ENCODE measurements around the gene PARD3.

The PARD3 gene

GRCh38 chr10:34454590-34455261, 360.4 kb downstream of the PARD3 start:
- no peak for TF ChIP-seq EZH2 (IDR thresholded peaks at IDR 0.05; ENCODE audit: borderline replicate concordance, low read depth, low read length, severe bottlenecking)
- TF ChIP-seq CTCF (IDR thresholded peaks at IDR 0.05; ENCODE audit: borderline replicate concordance, extremely low read depth, low read length, poor library complexity, severe bottlenecking) = no peak
- no peak for ATAC-seq (ENCODE audit: insufficient read depth, low read depth)

GRCh38 chr10:34449836-34450235, 365.3 kb downstream of the PARD3 start:
- no peak overlapping the region for H2AFZ ChIP-seq (ENCODE audit: low read depth, low read length)

More at GRCh38 chr10:34454590-34455261, 360.4 kb downstream of the PARD3 start:
- no peaks in the 10 kb centered on the region for H3K9me3 ChIP-seq (ENCODE audit: insufficient read depth, low read length, severe bottlenecking)
- no peaks in the 10 kb centered on the region for H4K20me1 ChIP-seq (ENCODE audit: insufficient read depth, low read length)
- H3K4me1 ChIP-seq (ENCODE audit: insufficient read depth, low read length) = no peaks in the 10 kb centered on the region
- no peak overlapping the region for H3K4me2 ChIP-seq (ENCODE audit: insufficient read depth, low read length)
- no peaks in the 10 kb centered on the region for H3K27me3 ChIP-seq (ENCODE audit: insufficient read depth, low read length, poor library complexity)
- H3K27ac ChIP-seq (ENCODE audit: low read length) = no peak overlapping the region
- no peak overlapping the region for H2AFZ ChIP-seq (ENCODE audit: low read depth, low read length)
- no peaks in the 10 kb centered on the region for H3K36me3 ChIP-seq (ENCODE audit: insufficient read depth, low read length)
- H3K4me3 ChIP-seq (ENCODE audit: low read depth in 1 of 2, low read length in 2 of 2) = no peak overlapping the region
- no peak for DNase-seq
- H3K79me2 ChIP-seq (ENCODE audit: insufficient read depth, low read length) = no peaks in the 10 kb centered on the region
- H3K9ac ChIP-seq (ENCODE audit: low read depth, low read length) = no peak overlapping the region

GRCh38 chr10:34446049-34446448, 369.0 kb downstream of the PARD3 start:
- no peak for TF ChIP-seq EZH2 (IDR thresholded peaks at IDR 0.05; ENCODE audit: borderline replicate concordance, low read depth, low read length, severe bottlenecking)
- no peak for TF ChIP-seq CTCF (IDR thresholded peaks at IDR 0.05; ENCODE audit: borderline replicate concordance, extremely low read depth, low read length, poor library complexity, severe bottlenecking)
- DNase-seq (no peak), ATAC-seq (ENCODE audit: insufficient read depth, low read depth) (no peak)
- no peak overlapping the region for H3K4me3 ChIP-seq (ENCODE audit: low read depth in 1 of 2, low read length in 2 of 2)
- peaks cover 2% of the 10 kb centered on the region; the same call in 1 of the 2 replicates for H3K36me3 ChIP-seq (ENCODE audit: insufficient read depth, low read length)
- no peaks in the 10 kb centered on the region for H3K79me2 ChIP-seq (ENCODE audit: insufficient read depth, low read length)
- H3K4me2 ChIP-seq (ENCODE audit: insufficient read depth, low read length) = no peak overlapping the region
- no peaks in the 10 kb centered on the region for H4K20me1 ChIP-seq (ENCODE audit: insufficient read depth, low read length)
- H3K4me1 ChIP-seq (ENCODE audit: insufficient read depth, low read length) = no peaks in the 10 kb centered on the region
- H3K9me3 ChIP-seq (ENCODE audit: insufficient read depth, low read length, severe bottlenecking) = no peaks in the 10 kb centered on the region
- H2AFZ ChIP-seq (ENCODE audit: low read depth, low read length) = no peak overlapping the region
- no peak overlapping the region for H3K27ac ChIP-seq (ENCODE audit: low read length)
- H3K27me3 ChIP-seq (ENCODE audit: insufficient read depth, low read length, poor library complexity) = no peaks in the 10 kb centered on the region
- no peak overlapping the region for H3K9ac ChIP-seq (ENCODE audit: low read depth, low read length)

More at GRCh38 chr10:34449836-34450235, 365.3 kb downstream of the PARD3 start:
- TF ChIP-seq CTCF (IDR thresholded peaks at IDR 0.05; ENCODE audit: borderline replicate concordance, extremely low read depth, low read length, poor library complexity, severe bottlenecking) = no peak
- no peak for TF ChIP-seq EZH2 (IDR thresholded peaks at IDR 0.05; ENCODE audit: borderline replicate concordance, low read depth, low read length, severe bottlenecking)
- Histone ChIP-seq H3K27ac (ENCODE audit: low read length) (no peak overlapping the region), H3K36me3 (ENCODE audit: insufficient read depth, low read length) (peaks cover 2% of the 10 kb centered on the region; the same call in 1 of the 2 replicates), H3K4me1 (ENCODE audit: insufficient read depth, low read length) (no peaks in the 10 kb centered on the region), H3K27me3 (ENCODE audit: insufficient read depth, low read length, poor library complexity) (no peaks in the 10 kb centered on the region), H3K4me3 (ENCODE audit: low read depth in 1 of 2, low read length in 2 of 2) (no peak overlapping the region), H3K4me2 (ENCODE audit: insufficient read depth, low read length) (no peak overlapping the region), H3K79me2 (ENCODE audit: insufficient read depth, low read length) (no peaks in the 10 kb centered on the region), H3K9ac (ENCODE audit: low read depth, low read length) (no peak overlapping the region), H3K9me3 (ENCODE audit: insufficient read depth, low read length, severe bottlenecking) (no peaks in the 10 kb centered on the region), H4K20me1 (ENCODE audit: insufficient read depth, low read length) (no peaks in the 10 kb centered on the region)
- ATAC-seq (ENCODE audit: insufficient read depth, low read depth) (no peak), DNase-seq (no peak)
